Cardiac fibroblast (primary cell): Measurements from ENCODE around the gene DEFB121.
"Not testable (repeated sequence)": the region's sequence is repeated elsewhere in the genome, so short reads cannot be mapped to it uniquely, and the experiment has no call there.

Experiments
- DNase-seq, 2 donors: peaks; one replicate each; pipeline versions ENCODE4 v3.0.0 to v3.0.0-alpha.2; 2010; ENCODE audit warnings: low read depth in 2 of 2
- H3K4me3 ChIP-seq, 2 donors: replicated peaks in 1 of 2; 1 replicate in 1 of 2; 2 replicates in 1 of 2; pipeline ENCODE4 v1.5.1; 2011; ENCODE audit warnings: low read depth in 2 of 2, low read length in 2 of 2, mild to moderate bottlenecking in 2 of 2, moderate library complexity in 1 of 2
- CTCF ChIP-seq: IDR thresholded peaks from one replicate; pipeline ENCODE4 v1.5.1; 2011; ENCODE audit warnings: low read depth, mild to moderate bottlenecking, low read length, inconsistent platforms

DEFB121 gene

GRCh38 chr20:31430568-31431115 lies 24.6 kb upstream of the DEFB121 start:
- TF ChIP-seq CTCF = no peak
- no peak overlapping the region for H3K4me3 ChIP-seq
- no peak for DNase-seq

- DNase-seq, H3K4me3 ChIP-seq: not testable (repeated sequence)
Measured at GRCh38 chr20:31427576-31427975, 21.6 kb upstream of the DEFB121 start.

- DNase-seq = not testable (repeated sequence)
Measured at GRCh38 chr20:31426891-31427551, 21.0 kb upstream of the DEFB121 start.

GRCh38 chr20:31425797-31426196 lies 19.8 kb upstream of the DEFB121 start:
- no peak for DNase-seq
- H3K4me3 ChIP-seq = no peak overlapping the region
- TF ChIP-seq CTCF = no peak

More at GRCh38 chr20:31426891-31427551, 21.0 kb upstream of the DEFB121 start:
- not testable (repeated sequence) for H3K4me3 ChIP-seq

- TF ChIP-seq CTCF = no peak
- H3K4me3 ChIP-seq = no peak overlapping the region
- no peak for DNase-seq
Measured at GRCh38 chr20:31418307-31418706, 12.3 kb upstream of the DEFB121 start.

- no peak for DNase-seq
- TF ChIP-seq CTCF = no peak
Measured at GRCh38 chr20:31415653-31416052, 9.6 kb upstream of the DEFB121 start.

GRCh38 chr20:31414381-31414780 lies 8.4 kb upstream of the DEFB121 start:
- DNase-seq = no peak
- no peak for TF ChIP-seq CTCF
- H3K4me3 ChIP-seq = no peak overlapping the region

More at GRCh38 chr20:31415653-31416052, 9.6 kb upstream of the DEFB121 start:
- H3K4me3 ChIP-seq = no peak overlapping the region

- H3K4me3 ChIP-seq = no peak overlapping the region
- no peak for TF ChIP-seq CTCF
- DNase-seq = no peak
Measured at GRCh38 chr20:31410011-31410410, 4.0 kb upstream of the DEFB121 start.
